Measurements from ENCODE around the gene PLAC1.

Gene PLAC1

DNA sequence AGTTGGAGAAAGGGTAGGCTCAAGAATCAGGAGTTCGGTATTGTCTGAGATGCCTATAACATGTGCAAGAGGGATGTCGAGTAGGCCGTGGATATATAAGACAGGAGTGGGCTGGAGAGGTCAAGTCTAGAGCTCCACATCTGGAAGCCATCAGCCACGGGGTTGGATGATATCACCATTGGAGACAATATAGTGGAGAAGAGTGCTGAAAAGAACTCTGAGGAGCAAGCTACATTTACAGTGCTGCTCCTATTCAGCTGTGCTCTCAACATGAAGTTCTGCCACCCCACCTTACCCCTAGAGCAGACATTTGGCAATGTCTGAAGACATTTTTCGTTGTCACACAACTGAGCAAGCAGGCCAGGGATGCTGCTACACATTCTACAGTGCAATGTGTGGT is 20.9 kb upstream of the PLAC1 start:
- H3K36me3 Mint-ChIP-seq: no peaks in the 10 kb centered on the region
- no peaks in the 10 kb centered on the region for H3K4me1 Mint-ChIP-seq
- H3K27ac Mint-ChIP-seq: no peak overlapping the region
- H3K9me3 Mint-ChIP-seq: no peaks in the 10 kb centered on the region
- H3K4me3 Mint-ChIP-seq: no peak overlapping the region
- H3K27me3 Mint-ChIP-seq: no peaks in the 10 kb centered on the region

DNA sequence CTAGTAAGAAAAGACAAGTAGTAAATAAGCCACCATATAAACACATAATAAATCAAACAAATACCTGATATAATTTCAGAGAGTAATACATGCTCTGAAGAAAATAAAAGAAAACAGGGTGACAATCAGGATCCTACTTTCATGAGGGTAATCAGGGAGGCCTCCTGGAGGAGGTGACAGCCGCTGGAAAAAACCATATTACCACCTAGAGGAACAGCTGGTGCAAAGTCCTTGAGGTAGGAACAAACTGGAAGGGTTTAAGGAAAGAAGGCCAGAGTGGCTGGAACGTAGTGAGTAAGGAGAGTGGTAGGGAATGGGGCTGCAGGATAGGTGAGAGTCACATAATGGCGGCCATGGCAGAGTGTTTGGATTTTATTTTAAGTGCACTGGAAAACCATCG is 19.1 kb upstream of the PLAC1 start:
- no peaks in the 10 kb centered on the region for H3K36me3 Mint-ChIP-seq
- H3K27ac Mint-ChIP-seq: peak overlapping the region; percentile 79
- no peaks in the 10 kb centered on the region for H3K4me1 Mint-ChIP-seq
- no peaks in the 10 kb centered on the region for H3K9me3 Mint-ChIP-seq
- no peaks in the 10 kb centered on the region for H3K27me3 Mint-ChIP-seq
- no peak overlapping the region for H3K4me3 Mint-ChIP-seq

DNA sequence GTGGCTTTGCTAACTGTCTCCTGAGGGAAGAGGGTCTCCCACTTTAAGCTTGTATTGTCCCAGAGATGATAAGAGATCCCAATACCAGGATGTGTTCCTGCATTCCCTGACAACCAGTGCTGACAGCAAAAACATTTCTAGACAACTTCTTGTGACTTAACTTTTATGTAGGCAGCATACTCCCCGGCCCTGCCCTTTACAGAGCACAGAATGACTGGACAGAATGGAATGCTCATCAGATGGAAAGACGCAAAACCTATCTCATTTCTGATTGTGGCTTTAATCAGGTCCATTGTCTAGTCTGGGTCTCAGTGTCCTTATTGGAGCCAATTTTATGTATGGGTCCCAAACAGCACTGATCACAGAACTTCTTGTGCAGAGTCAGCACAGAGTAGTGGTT is 18.2 kb upstream of the PLAC1 start:
- H3K36me3 Mint-ChIP-seq: no peaks in the 10 kb centered on the region
- no peak overlapping the region for H3K27ac Mint-ChIP-seq
- no peaks in the 10 kb centered on the region for H3K27me3 Mint-ChIP-seq

DNA sequence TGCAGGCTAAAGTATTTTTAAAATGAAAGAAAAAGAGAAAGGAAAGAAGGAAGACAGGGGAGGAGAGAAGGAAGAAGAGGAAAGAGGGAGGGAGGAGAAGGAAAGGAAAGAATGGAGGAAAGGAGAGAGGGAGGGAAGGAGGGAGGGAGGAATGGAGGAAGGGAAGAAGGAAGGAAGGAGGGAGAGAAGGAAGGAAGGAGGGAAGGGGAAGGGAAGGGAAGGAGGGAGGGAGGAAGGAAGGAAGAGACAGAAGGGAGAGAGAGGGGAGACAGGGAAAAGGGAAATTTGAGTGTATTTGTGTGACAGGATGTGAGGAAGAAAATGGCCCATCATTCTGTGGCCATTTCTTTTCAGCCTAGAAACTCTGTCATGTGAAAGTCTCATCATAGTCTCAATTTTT is 14.9 kb upstream of the PLAC1 start:
- Mint-ChIP-seq H3K36me3 (no peaks in the 10 kb centered on the region), H3K27me3 (no peaks in the 10 kb centered on the region), H3K4me3 (no peak overlapping the region), H3K4me1 (no peaks in the 10 kb centered on the region), H3K27ac (no peak overlapping the region), H3K9me3 (no peaks in the 10 kb centered on the region)

More for the DNA sequence above, 18.2 kb upstream of the PLAC1 start:
- Mint-ChIP-seq H3K4me1 (no peaks in the 10 kb centered on the region), H3K9me3 (no peaks in the 10 kb centered on the region), H3K4me3 (no peak overlapping the region)

DNA sequence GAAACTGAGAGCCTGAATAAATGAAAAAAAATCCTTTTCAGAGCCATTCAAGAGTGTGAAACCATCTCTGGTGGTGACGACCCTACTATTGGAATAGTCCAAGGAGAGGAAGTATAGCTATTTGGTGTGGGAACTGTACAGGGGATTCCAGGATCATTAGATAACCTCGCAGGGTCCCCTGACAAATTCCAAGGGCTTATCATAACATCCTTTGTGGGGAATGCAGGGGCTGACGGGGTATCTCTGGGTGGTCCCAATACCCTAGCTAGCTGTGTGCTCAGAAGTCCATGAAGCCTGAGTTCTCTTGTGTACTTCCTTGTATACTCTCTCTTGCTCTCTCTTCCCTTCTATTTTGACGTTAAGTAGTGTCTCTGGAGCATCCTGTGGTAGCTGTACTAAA is 13.8 kb upstream of the PLAC1 start:
- no peak overlapping the region for H3K27ac Mint-ChIP-seq
- H3K9me3 Mint-ChIP-seq: no peaks in the 10 kb centered on the region
- H3K4me1 Mint-ChIP-seq: no peaks in the 10 kb centered on the region
- no peak overlapping the region for H3K4me3 Mint-ChIP-seq
- no peaks in the 10 kb centered on the region for H3K36me3 Mint-ChIP-seq
- H3K27me3 Mint-ChIP-seq: no peaks in the 10 kb centered on the region

DNA sequence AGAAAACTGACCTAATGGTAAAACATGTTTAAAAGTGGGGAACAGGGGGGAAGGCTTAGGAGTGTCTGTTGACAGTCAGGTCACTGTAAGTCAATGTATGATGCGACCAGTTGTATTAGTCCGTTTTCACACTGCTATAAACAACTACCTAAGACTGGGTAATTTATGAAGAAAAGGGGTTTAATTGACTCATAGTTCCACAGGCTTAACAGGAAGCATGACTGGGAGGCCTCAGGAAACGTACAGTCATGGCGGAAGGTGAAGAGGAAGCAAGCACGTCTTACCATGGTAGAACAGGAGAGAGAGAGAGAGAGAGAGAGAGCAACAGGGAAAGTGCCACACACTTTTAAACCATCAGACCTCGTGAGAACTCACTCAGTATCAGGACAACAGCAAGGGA is 13.0 kb upstream of the PLAC1 start:
- no peak overlapping the region for H3K27ac Mint-ChIP-seq
- H3K9me3 Mint-ChIP-seq: no peaks in the 10 kb centered on the region
- no peak overlapping the region for H3K4me3 Mint-ChIP-seq
- no peaks in the 10 kb centered on the region for H3K36me3 Mint-ChIP-seq
- H3K4me1 Mint-ChIP-seq: no peaks in the 10 kb centered on the region
- H3K27me3 Mint-ChIP-seq: no peaks in the 10 kb centered on the region

DNA sequence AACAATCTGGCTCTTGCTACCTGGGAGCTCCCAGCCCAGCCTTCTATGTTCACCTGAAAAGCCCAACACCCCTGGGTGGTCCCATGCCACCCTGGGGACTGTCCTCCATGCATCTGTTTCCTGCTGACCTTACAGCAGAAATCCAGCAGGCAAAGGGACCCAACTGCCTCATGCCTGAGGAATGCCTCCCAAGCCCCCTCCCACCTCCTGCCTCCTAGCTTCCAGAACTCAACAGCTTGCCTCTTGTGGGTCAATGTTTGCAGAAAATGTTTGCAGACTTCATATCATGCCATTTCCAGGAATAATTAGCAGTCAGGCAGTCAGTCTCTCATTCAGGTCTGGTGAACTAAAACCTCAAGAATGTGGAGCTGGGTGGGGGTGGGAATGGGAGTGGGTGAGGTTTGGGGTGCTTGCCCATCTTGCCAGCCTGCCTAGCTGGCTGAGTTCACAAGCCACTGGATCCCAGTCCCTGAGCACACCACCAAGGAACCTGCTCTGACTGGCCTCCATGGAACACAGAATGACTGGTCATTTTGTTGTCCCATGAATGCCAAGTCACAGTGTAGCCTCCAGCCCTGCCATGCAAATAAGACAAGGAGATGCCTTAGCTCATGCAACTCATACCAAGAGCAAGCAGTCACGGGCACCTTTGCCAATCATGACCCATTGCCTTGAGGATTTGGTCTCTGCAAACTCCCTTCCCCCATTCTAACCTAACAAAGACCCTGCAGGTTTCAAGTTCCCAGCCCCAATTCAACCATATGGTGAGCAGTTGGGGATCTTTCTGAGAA is 12.1 kb upstream of the PLAC1 start:
- Mint-ChIP-seq H3K4me1 (no peaks in the 10 kb centered on the region), H3K36me3 (no peaks in the 10 kb centered on the region), H3K4me3 (no peak overlapping the region), H3K9me3 (no peaks in the 10 kb centered on the region), H3K27ac (no peak overlapping the region), H3K27me3 (no peaks in the 10 kb centered on the region)

DNA sequence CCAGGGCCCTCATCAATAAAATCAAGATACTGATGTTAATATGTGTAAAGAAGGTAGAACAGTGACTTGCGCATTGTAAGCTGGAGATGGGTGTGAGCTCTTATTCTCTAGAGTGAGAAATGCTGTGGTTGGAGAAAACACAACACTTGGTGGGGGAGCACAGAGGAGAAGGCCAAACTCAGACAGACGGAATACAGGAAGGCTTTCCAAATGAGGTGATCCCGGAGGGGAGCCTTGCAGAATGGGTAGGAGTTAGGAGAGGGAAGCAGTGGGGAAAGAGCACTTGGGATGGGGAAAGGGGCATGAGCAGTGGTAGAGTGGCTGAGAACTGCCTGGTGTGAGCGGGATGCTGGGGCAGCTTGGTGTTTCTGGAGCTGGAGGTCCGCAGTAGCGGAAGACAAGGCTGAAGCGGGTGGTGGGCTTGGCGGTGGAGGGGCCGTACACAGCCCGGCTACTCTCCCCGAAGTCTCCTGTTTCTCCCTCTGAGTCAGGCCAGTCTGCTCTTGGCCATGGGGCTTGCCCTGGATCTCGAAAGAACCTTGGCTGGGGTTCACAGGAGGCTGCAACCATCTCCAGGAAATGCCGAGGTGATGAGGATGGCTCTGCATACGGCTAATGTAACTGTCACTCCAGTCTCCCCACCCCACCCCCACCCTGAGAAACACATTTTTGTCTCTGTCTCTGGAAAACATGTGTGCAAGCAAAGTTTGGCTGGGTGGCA is 11.3 kb upstream of the PLAC1 start:
- Mint-ChIP-seq H3K27ac (no peak overlapping the region), H3K9me3 (no peaks in the 10 kb centered on the region), H3K4me1 (no peaks in the 10 kb centered on the region), H3K27me3 (no peaks in the 10 kb centered on the region), H3K4me3 (no peak overlapping the region), H3K36me3 (no peaks in the 10 kb centered on the region)

DNA sequence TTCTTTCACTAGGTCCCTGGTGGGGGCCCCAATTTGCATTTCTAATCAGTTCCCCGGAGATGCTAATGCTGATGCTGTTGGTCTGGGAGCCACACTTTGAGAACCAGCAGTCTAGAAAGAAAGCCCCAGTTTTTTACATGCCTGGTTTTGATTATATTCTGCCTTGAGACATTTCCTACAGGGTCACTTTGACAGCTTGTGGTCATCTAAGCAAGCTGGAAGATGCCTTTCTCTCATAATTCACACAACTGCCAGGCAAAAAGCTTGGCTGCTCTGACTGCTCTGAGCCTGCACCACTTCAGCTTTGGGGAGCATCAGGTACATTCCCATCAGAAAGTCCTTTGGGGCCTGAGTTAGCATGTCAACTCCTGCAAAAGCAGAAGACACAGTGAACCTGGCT is 5.9 kb upstream of the PLAC1 start:
- no peaks in the 10 kb centered on the region for H3K27me3 Mint-ChIP-seq
- no peak overlapping the region for H3K4me3 Mint-ChIP-seq
- H3K4me1 Mint-ChIP-seq: no peaks in the 10 kb centered on the region
- H3K9me3 Mint-ChIP-seq: no peaks in the 10 kb centered on the region
- H3K36me3 Mint-ChIP-seq: no peaks in the 10 kb centered on the region
- no peak overlapping the region for H3K27ac Mint-ChIP-seq

DNA sequence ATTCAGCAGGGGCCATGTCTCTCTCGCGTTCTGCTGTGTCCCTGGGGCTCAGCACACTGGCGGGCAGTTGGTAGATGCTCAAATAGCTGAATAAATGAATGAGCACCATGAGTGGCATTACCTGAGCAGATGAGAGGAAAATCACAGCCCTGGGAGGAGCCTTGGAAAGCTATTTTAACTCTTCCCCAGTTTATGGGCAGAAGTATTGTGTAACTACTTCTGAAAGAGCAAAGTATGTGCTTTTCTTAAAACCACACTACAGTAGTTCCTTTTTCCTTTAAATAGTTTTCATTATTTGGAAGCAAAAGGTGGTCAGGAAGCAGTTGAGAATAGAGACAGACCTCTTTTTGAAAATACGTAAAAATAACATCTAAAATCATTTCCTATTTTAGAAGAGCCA is 3.0 kb upstream of the PLAC1 start:
- H3K4me3 Mint-ChIP-seq: no peak overlapping the region
- no peaks in the 10 kb centered on the region for H3K36me3 Mint-ChIP-seq
- H3K4me1 Mint-ChIP-seq: no peaks in the 10 kb centered on the region
- no peak overlapping the region for H3K27ac Mint-ChIP-seq
- H3K27me3 Mint-ChIP-seq: no peaks in the 10 kb centered on the region
- no peaks in the 10 kb centered on the region for H3K9me3 Mint-ChIP-seq

DNA sequence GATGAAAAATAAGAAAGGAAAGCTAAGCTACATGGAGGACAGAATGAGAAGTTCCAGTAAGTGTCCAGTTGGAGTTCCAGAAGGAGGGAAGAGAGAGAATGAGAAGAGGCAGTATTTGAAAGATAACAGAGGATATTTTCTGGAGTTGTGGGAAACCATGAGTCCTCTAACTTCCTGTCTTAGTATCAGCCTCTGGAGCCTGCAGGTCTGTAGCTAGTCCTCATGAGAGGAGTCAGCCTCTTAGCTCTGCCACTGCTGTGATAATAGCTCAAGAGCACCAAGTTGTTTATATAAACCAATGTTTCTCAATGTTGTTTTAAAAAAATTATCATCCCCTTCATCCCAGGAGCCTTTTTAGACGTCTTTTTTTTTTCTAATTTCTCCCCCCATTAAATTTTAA is 2.4 kb upstream of the PLAC1 start:
- Mint-ChIP-seq H3K27me3 (peaks cover 2% of the 10 kb centered on the region), H3K4me3 (no peak overlapping the region), H3K9me3 (no peaks in the 10 kb centered on the region), H3K36me3 (no peaks in the 10 kb centered on the region), H3K4me1 (no peaks in the 10 kb centered on the region), H3K27ac (no peak overlapping the region)

DNA sequence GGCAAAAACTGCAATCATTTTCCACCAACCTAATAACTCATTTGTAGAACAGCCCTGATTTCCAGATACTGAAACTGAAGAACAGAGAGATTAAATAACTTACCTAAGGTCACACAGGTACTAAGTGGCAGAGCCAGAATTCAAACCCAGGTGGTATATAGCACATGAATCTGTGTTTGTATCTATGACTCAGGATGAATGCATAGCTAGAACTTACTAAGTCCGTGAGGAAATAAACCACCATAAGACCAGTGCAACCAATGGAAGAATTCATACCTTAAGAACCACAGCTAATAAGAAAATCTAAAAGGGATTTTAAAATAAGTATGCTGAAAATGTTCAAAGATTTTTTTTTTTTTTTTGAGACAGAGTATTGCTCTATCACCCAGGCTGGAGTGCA is 1.5 kb upstream of the PLAC1 start:
- Mint-ChIP-seq H3K27me3 (peaks cover 2% of the 10 kb centered on the region), H3K9me3 (no peaks in the 10 kb centered on the region), H3K4me3 (no peak overlapping the region), H3K27ac (no peak overlapping the region), H3K36me3 (no peaks in the 10 kb centered on the region), H3K4me1 (no peaks in the 10 kb centered on the region)

DNA sequence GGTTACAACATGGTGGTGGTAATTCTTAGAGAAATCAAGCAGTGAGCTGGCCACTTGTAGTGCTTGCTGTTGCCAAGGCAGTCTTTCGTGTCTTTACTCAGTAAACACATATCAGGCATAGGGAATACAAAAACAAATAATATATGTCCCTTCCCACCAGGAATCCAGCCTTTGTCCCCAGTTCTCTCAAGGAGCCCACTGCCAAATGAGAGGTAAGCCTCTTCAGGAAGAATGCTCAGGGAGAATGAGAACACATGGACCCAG is 421 bp upstream of the PLAC1 start:
- H3K4me1 Mint-ChIP-seq: no peaks in the 10 kb centered on the region
- H3K36me3 Mint-ChIP-seq: no peaks in the 10 kb centered on the region
- peaks cover 2% of the 10 kb centered on the region for H3K27me3 Mint-ChIP-seq
- no peak overlapping the region for H3K4me3 Mint-ChIP-seq
- H3K9me3 Mint-ChIP-seq: no peaks in the 10 kb centered on the region
- no peak overlapping the region for H3K27ac Mint-ChIP-seq

DNA sequence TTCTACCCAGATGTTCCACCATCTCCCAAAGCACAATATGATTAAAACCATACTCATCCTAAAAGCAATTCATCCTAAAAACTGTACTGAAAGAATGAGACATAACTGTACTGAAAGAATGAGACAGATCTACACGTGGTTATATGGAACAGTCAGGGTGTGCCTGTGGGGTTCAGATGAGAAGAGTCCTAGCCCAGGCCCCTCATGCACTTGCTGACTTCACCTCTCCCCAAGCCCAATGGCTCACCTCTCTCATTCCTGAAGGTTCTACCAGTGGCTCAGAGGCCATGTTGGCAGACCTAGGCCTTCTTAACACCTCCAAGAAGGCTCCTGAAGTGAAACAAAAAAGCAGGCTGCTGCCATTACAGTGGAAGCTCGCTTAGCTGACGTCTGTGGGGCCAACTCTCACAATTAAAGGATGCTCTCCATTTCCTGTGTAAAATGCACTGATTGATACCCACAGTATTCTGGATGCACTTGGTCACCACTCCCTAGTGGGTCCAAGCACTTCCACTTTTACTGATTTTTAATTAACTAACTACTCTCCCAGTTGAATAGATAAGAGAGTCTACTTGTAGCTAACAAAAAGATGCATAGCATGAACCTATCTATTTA is 3.8 kb downstream of the PLAC1 start:
- no peak overlapping the region for H3K27ac Mint-ChIP-seq
- H3K9me3 Mint-ChIP-seq: no peaks in the 10 kb centered on the region
- H3K4me1 Mint-ChIP-seq: no peaks in the 10 kb centered on the region
- H3K27me3 Mint-ChIP-seq: peaks cover 2% of the 10 kb centered on the region
- no peaks in the 10 kb centered on the region for H3K36me3 Mint-ChIP-seq
- H3K4me3 Mint-ChIP-seq: no peak overlapping the region

DNA sequence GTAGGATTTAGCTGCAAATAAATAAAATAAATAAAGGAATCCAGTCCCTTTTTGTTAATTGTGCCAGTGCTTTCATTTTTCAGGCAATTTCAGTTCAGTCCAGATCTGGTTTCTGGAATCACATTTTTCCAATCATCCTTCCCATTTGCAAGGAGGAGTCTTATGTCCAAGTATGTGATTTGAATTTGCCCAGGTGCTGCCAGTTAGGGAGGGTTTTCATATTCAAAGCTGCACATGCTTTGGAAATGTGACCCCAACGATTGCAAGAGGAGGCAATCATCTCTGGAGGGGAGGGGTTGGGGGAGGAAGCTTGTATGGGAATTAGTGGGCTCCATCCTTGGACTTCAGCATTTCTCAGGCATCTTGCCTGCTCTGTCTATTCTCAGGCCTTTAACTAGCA is 4.4 kb downstream of the PLAC1 start:
- no peak overlapping the region for H3K27ac Mint-ChIP-seq
- H3K36me3 Mint-ChIP-seq: no peaks in the 10 kb centered on the region
- H3K4me3 Mint-ChIP-seq: no peak overlapping the region
- no peaks in the 10 kb centered on the region for H3K9me3 Mint-ChIP-seq
- H3K4me1 Mint-ChIP-seq: no peaks in the 10 kb centered on the region
- H3K27me3 Mint-ChIP-seq: peaks cover 2% of the 10 kb centered on the region

DNA sequence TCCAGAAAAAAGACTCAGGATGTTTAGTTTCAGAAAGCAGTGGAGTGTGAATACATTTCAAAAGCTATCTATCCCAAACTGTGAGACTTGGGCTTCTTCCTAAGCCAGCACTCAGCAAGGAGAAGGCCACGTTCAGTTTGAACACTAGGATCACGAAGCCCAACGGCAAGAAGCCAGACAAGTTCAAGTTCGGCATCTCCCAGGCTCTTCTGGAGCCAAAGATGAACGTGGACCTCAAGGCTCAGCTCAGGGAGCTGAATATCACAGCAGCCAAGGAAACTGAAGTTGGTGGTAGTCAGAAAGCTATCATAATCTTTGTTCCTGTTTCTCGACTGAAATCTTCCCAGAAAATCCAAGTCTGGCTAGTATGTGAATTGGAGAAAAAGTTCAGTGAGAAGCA is 7.6 kb downstream of the PLAC1 start:
- Mint-ChIP-seq H3K4me1 (no peaks in the 10 kb centered on the region), H3K9me3 (no peaks in the 10 kb centered on the region), H3K27me3 (peaks cover 4% of the 10 kb centered on the region), H3K36me3 (no peaks in the 10 kb centered on the region), H3K27ac (no peak overlapping the region), H3K4me3 (no peak overlapping the region)

All from activated naive CD4-positive, alpha-beta T cell treated with anti-CD3 and anti-CD28 coated beads, Interleukin-2, amount 50 U/mL, for 24 hours (primary cell).